A204.1 (cell line): ENCODE data around the gene FFAR4.
A peak's percentile ranks its signal among the peaks of the same experiment; 100 is the strongest.
"Not testable (repeated sequence)": the region's sequence is repeated elsewhere in the genome, so short reads cannot be mapped to it uniquely, and the experiment has no call there.

Source experiments
- FAIRE-seq: peaks from 2 replicates; lab custom pipeline; 2012; peaks lifted over from hg19 to GRCh38; lab: Jason Lieb, UNC

Gene FFAR4

DNA sequence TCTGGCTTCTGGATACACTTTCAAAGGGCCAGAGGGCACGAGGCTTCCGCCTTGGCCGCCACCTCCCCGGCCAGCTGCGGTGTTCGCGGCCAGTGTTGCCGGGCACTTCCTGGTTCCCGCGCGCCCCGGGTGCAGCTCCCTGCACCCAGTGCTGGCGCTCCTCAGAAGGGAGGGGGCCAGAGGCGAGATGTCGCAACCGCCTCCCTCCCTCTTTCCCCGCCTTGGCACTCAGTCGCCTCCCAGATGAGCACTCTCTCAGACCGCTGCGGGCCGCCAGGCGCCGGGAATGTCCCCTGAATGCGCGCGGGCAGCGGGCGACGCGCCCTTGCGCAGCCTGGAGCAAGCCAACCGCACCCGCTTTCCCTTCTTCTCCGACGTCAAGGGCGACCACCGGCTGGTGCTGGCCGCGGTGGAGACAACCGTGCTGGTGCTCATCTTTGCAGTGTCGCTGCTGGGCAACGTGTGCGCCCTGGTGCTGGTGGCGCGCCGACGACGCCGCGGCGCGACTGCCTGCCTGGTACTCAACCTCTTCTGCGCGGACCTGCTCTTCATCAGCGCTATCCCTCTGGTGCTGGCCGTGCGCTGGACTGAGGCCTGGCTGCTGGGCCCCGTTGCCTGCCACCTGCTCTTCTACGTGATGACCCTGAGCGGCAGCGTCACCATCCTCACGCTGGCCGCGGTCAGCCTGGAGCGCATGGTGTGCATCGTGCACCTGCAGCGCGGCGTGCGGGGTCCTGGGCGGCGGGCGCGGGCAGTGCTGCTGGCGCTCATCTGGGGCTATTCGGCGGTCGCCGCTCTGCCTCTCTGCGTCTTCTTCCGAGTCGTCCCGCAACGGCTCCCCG is at the start of gene FFAR4:
Gene FFAR4 (plus strand): TSS at position 231 of the 842 bp plus-strand sequence. CDS start 56 bp downstream, at position 287.
- FAIRE-seq, result no peak

DNA sequence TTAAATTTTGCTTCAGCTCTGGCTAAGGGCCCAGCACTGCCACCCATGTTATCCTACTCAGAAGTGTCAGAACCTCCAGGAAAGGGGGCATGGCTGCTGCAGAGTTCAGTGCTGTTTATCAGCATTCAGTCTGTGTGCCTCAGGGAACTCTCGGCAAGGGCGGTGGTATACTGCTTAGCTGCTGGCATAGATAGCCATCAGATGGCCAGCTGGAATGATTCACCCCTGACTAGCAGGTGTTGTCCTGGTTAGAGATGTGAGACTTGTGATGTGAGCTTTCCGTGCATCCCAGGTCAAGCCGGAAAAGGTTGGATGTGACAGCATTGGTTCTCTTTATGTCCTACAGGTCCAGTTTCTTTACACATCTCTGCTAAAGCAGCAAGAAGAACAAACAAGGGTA is 47.9 kb upstream of the FFAR4 start:
- FAIRE-seq, result no peak

DNA sequence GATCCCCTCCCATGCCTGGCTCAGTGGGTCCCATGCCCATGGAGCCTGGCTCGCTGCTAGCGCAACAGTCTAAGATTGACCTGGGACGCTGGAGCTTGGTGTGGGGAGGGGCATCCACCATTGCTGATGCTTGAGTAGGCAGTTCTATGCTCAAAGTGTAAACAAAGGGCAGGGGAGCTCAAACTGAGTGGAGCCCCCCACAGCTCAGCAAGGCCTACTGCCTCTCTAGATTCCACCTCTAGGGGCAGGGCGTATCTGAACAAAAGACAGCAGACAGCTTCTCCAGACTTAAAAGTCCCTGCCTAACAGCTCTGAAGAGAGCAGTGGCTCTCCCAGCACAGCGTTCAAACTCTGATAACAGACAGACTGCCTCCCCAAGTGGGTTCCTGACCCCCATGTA is 31.2 kb upstream of the FFAR4 start:
- no peak for FAIRE-seq

DNA sequence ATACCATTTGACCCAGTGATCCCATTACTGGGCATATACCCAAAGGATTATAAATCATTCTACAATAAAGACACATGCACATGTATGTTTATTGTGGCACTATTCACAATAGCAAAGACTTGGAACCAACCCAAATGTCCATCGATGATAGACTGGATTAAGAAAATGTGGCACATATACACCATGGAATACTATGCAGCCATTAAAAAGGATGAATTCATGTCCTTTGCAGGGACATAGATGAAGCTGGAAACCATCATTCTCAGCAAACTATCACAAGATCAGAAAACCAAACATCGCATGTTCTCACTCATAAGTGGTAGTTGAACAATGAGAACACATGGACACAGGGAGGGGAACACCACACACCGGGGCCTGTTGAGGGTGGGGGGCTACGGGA is 25.6 kb upstream of the FFAR4 start:
- not testable (repeated sequence) for FAIRE-seq

DNA sequence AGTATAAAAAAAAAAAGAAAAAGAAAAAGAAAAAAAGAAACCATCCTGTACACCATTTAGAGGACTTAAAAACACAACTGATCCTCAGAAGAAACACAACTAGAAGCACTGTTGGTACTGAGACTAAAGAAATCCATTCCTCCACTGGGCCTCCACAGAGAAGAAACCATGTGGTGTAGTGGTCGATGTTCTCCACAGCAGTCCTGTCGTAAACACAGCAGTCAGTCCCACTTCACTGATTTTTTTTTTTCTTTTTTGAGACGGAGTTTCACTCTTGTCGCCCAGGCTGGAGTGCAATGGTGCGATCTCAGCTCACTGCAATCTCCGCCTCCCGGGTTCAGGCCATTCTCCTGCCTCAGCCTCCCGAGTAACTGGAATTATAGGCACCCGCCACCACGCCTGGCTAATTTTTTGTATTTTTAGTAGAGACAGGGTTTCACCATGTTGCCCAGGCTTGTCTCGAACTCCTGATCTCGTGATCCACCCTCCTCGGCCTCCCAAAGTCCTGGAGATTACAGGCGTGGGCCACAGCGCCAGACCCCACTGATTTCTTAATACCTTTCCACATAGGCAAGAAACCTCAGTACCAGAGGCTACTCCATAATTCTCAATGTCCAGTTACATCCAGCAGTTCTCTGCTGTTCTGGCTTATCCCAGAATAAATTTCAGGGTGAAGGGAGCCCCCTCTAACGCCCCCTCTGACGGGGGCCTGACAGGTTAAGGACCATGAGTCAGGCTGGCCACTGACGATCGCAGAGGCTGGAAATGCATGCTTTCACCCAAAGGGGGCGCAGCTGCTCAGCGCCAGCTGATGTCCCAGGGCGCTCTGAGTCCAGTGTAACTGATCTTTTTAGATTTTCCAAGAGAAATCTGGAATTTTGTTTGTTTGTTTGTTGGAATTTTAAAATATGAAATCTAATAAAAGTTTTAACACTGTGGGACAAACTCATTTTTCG is 24.8 kb upstream of the FFAR4 start:
- no peak for FAIRE-seq

DNA sequence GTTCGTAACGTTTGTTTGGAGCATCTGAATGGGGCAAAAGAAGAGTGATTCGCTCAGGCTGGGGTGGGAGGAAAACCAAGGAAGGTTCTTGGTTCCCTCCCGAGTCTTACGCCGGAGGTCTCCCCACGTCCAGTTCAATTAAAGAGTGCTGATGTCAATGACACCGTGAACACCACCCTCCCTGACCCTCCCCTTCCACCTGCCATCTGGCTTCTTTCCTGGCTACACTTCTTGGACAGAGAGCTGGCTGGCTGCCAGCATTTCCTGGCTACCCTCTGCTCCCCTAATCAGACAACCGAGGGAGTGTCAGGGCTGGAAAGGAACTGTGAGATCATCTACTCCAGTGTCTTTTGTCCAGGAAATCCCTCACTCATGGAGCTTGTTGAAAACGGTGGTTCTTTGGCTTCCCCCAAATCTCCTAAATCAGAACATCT is 24.1 kb upstream of the FFAR4 start:
- FAIRE-seq, result no peak

DNA sequence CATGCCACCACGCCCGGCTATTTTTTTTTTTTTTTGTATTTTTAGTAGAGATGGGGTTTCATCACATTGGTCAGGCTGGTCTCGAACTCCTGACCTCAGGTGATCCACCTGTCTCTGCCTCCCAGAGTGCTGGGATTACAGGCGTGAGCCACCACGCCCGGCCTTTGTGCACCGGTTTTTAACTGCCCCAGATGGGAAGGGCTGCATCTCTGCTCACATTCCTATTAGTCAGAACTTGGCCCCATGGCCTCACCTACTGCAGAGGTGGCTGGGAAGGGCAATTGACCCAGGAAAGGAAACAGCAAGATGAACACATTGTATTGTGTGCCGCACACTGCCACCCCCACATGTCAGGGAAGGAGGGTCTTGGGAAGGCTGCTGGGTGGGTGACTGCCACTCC is 19.5 kb upstream of the FFAR4 start:
- FAIRE-seq, result not testable (repeated sequence)

DNA sequence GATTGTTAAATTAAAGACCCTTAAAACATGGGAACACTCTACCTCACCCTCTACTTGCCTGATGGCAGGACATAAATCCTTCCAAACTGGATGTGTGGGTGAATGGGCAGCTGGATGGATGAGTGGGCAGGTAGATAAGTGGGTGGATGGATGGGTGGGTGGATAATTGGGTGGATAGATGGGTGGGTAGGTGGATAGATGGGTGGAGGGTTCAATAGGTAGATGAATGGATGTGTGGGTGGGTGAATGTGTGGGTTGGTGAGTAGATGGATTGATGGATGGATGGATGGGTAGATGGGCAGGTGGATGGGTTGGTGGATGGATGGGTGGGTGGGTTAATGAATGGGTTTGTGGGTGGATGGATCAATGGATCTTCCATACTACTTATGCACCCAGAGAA is 18.9 kb upstream of the FFAR4 start:
- no peak for FAIRE-seq

DNA sequence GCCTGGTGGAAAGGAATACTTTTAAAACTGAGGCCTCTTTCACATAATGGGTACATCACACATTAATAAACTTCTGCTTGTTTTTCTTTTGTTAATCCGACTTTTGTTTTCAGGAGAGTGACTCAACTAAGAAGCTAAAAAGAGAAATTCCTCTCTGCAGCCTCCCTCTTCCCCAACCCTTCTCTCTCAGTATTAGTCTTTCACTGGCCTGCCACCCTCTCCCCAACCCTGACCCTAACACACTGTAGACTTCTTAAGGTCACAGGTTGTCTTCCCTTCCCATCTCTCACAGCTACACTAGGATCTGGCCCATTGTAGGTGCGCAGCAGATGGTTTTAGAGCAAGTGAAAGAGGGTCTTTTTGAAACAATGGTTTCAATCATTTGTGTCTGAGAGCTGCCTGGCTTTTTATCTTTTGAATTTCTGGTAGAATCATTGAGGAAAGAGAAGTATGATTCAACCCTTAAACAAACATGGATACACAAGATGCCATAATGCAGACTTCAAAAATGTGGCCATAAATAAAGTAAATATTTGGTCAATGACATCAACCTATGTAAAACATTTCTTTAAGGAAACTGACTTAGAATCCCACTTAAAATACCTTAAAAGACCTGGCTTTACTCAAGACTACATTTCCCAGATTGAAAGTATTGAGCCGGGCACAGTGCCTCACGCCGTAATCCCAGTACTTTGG is 17.9 kb upstream of the FFAR4 start:
- no peak for FAIRE-seq

DNA sequence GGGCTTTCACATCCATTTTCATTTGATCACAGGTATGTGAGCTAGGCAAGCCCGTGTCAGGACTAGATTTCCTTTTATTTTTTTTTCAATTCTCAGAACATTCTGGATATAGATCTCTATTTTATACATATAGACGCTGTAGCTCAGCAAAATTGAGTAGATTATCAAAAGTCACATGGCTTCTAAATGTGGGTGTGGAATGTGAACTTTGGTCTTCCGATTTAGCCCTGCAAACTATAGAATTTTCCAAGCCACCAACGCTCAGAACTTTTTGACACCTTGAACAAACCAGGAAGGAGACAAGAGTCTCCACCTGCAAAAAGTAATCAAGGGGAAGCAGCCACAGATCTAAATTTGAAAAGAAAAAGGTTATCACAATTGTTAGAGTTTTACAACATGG is 15.9 kb upstream of the FFAR4 start:
- FAIRE-seq, result no peak

DNA sequence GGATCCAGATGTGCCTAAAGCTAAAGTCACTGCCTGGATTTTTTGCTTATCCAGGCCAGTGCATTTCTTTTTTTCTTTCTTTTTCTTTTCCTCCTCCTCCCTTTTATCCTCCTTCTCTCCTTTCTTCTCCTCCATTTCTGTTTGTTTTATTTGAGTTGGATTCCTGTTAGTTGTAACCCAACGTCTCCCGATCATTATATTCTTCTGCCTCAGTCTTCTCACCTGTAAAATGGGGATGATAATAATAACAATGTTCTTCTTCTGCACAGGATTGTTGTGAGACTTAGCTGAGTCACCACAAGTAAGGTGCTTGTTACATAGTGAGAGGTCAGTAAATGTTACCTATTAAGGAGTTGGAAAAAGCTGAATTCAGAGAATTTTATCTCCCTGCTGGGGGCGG is 13.7 kb upstream of the FFAR4 start:
- no peak for FAIRE-seq

DNA sequence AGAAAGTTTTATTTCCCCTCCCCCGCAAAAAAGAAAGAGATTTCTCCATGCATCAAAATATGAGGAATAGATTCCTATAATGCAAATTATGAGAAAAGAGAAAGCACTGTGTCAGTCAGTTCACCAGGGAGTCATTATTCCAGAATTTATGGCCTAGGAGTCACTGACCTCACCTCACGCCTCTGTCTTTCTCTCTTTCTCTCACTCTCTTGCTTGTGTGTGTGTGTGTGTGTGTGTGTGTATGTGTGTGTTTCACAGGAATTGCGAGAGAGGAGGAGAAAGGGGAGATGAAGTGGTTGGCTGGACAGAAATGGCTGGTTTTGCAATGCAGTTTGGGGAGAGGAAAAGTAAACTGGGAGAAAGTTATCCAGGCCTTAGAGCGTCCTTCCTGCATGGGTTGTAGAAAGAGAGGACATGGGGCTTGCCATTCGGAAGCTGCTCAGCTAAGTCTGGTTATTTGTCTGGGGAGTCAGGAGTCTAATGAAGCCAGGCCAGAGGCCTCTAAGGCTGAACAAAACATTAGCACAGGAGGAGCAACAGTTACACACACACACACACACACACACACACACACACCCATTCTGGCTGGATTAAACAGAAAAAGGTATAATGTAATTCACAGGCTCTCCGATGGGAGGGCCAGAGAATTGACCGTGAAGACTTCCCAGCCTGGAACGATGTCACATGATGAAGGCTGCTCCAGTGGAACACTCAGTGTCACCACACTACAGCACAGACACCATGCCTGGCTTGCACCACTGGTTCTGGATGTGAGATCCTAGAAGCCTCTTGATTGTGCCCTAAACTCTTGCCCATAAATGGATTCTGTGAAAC is 12.8 kb upstream of the FFAR4 start:
- FAIRE-seq, result no peak

DNA sequence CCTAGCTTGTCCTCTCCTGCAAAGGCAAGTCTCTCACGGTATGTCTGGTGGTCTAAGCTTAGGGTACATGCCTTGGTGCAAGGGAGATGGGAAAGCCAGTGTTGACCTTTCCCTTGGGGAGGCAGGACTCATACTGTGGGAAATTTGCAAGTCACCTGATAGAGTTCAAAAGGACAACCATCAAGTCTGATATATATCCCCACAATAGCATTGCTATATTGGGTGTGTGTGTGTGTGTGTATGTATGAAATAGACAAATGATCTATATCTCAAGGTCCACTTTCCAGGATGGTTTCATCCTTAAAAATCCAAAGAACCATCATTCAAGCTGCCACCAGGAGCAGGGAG is 12.2 kb upstream of the FFAR4 start:
- FAIRE-seq, result no peak

DNA sequence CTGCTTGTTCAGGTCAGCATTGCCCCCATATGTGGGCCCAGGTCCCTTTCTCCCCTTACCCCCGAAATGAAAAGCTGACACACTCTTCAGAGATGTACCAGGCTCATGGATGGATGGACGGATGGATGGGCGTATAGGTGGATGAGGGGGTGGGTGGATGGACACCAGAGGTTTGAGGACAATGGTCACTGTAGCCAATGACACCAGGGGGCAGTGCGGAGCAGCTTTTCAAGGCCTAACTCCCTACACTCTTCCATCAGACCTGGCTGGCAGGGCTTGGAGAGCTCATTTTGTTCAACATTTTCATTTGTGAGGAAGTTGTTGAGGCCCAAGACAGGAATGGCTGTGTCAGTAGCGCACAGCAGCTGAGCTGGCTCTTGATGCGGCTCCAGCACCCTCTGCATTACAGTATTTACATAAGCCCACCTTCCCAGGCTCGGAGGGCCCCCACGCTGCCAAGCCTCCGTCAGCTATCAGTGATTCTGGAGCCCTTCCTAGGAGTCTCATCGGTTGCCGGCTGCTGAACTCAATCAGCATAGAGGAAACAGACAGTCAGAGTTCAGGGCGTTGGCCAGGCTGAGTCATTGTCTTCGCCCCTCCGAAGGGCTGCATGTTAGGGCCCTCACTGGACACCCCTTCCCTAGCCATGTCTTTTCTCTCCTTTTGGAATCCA is 11.6 kb upstream of the FFAR4 start:
- peak; percentile 41 for FAIRE-seq

DNA sequence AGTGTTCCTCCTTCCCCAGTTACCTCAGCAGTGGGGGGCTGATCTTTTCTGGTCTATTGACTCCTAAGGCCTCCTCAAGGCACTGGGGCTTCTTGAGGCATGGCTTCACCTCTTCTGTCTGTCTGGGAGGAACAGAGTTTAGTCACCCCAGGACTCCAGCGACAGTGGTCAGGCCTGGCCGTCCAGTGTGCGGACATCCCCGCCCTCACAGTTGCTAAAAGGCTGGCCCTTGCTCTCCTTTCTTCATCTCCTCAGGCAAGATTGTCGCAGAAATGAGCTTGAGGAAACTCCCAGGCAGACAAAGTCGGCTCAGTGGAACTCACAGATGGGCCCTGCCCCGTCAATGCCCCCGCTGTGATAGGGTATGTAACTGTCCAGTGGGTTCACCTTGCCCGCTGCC is 7.0 kb upstream of the FFAR4 start:
- FAIRE-seq, result no peak

DNA sequence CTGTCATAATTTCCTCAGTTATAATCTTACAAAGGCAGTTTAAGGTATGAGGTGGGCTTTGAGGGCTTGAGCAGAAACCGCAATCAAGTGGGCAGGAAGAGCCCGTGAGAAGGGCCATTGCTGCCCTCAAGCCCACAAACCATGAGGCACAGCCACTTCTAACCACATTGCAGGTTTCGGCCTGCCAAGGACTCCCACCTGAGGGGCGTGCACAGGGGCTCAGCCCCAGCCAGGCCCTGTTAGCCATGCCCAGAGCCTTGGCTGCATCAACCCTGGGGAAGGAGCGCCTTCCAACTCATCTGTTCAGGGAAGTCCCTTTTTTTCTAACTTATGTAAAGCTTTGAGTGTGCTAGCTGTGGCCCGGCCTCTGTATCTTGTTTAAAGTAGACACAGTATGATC is 5.9 kb upstream of the FFAR4 start:
- FAIRE-seq, result no peak

DNA sequence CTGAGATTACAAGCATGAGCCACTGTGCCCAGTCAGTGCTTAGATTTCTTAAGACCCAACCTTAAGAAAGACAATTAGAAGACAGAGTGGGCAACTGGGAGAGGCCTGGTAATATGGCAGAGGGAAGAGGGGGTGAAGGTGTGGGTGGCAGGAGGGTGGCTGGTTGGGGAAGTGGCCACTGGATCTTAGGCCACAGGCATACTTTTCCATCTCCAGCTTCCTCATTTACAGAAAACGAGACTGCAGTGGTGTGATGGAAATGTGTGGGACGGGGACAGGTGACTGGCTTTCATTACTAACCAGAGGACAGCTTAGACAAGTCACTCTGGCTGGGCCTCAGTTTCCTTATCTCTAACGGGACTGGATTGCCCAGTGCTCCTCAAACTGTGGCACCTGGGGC is 1.0 kb upstream of the FFAR4 start:
- FAIRE-seq, result no peak

DNA sequence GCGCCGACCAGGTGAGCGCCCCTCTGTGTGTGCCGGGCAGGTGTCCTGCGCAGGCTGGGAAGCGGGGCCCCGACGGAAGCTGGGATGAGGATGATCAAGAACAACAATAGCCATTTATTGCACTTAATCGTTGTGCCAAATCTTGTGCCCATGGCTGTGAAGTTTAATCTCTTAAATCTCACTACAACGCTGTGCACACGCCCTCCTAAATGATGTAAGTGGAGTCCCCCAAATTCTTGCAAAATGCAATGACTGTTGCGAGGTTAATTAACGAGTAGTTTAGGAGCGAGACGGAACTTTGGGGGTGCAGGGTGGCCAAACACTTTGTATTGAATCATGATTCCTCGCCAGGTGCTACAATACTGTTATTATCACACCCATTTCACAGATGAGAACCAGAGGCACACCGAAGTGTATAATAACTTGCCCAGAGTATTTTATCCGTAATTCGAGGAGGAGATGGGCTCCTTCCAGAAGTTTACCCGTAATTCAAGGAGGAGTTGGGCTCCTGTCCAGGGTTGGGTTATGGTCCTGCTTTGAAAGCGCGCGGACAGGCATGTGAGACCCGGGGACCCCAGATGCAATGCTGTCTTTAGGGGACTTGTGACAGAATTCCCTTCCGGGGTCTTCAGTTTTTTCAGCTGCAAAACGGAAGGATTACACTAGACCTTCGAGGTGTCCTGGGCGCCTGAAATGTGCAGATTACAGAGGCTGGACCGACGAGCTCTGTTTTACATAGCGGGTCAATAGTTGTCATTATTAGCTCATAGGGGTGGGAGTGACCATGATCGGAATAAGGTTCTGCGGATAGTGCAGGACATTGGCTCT is 1.0 kb downstream of the FFAR4 start:
- no peak for FAIRE-seq

DNA sequence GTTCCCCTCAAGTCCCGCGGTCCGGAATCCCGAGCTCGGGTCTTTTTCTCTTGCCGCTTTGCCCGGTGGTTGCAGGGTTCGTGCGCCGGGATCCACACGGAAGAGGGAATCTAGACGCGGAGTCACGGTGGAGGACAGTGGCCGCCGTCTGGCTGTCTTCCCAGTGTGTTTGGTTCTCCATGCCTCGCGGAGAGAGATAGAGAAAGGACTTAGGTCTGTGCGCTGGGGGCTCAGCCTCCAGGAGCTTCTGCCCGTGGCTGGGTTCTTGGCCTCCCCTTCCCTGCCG is 1.6 kb downstream of the FFAR4 start:
- no peak for FAIRE-seq

DNA sequence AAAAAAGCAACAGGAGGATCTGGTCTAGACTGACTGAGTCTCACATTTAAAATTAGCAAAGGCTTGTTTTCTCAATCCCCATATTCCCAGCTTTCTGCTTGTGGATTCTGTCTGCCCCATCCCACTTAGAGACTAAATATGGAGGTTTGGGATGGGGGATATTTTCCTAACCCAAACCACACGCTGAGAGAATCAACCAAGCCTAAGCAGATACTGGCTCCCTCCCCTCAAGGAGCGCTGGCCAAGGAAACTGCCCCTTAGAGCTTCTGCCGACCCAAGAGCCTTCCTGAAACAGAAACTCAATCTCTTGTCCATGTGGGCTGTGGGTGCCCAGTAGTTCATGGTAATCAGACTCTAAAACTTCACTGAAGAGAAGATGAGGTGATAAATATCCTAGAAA is 3.9 kb downstream of the FFAR4 start:
- FAIRE-seq, result no peak

DNA sequence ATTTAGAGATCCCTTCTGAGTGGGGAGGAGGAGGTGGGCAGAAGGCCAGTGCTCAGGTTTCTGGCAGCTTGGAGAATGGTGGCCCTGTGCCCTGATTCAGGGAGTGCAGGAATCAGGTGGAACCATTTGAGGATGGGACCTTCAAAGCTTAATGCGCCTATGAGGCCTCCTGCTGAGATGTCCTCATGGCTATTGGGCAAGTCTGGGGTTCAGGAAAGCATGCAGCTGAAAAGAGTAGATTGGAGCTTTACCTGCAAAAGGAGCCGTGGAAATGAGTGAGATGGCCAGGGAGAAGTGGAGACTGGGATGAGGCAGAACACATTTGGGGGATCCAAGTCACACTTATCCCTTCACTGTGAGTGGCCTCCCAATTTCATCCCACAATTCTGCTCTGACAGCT is 6.1 kb downstream of the FFAR4 start:
- no peak for FAIRE-seq
